ENCODE measurements around the gene OR7G3. TPM values are rescaled to one million over a fixed set of nuclear protein-coding genes. Genes with fewer than 3 reads are reported as not detected.

Gene OR7G3
- total RNA-seq, 1 experiment from 2014 or later: not detected

DNA sequence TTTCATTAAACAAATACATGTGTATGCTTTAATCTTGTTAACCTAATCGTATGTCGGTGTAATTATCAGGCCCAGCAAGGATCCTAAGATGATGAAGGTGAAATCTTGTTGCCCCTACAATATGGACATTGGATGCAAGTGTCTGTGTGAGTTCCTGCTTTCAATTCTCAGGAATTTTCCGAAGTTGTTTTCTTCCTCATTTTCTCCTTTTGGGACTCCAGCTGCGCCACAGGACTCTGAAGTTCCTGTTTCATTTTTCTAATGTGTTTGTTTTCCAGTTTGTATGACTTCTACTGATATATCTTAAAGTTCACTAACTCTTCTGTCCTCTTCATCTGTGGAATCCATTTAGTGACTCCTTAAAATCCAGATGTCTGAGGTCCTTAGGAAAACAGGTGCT, 40.1 kb upstream of the OR7G3 start:
- no peaks in the 10 kb centered on the region for H3K4me1 Mint-ChIP-seq
- peaks cover 12% of the 10 kb centered on the region for H3K9me3 Mint-ChIP-seq
- H3K36me3 Mint-ChIP-seq: peaks cover 34% of the 10 kb centered on the region
- ChIA-PET POLR2A (no interaction called here), CTCF (no interaction called here)
- H3K4me3 Mint-ChIP-seq: no peak overlapping the region
- TF ChIP-seq ZNF263 (CRISPR knock-in tag; IDR thresholded peaks at IDR 0.05; ENCODE audit: low read depth) (no peak), FOXP1 (CRISPR knock-in tag; IDR thresholded peaks at IDR 0.05; ENCODE audit: borderline replicate concordance) (no peak), ZNF138 (CRISPR knock-in tag; conservative IDR thresholded peaks at IDR 0.05) (no peak), FOXK1 (CRISPR knock-in tag; IDR thresholded peaks at IDR 0.05) (no peak), GABPB1 (CRISPR knock-in tag; IDR thresholded peaks at IDR 0.05) (no peak), HMGA2 (CRISPR knock-in tag; IDR thresholded peaks at IDR 0.05) (no peak), GRHL2 (CRISPR knock-in tag; IDR thresholded peaks at IDR 0.05; ENCODE audit: insufficient replicate concordance, severe bottlenecking) (no peak), NR3C1 (CRISPR knock-in tag; conservative IDR thresholded peaks at IDR 0.05; ENCODE audit: low read depth) (no peak), NR2C2 (CRISPR knock-in tag; IDR thresholded peaks at IDR 0.05) (no peak), NFATC4 (CRISPR knock-in tag; IDR thresholded peaks at IDR 0.05) (no peak), KAT7 (CRISPR knock-in tag; IDR thresholded peaks at IDR 0.05; ENCODE audit: borderline replicate concordance) (no peak)
- TF ChIP-seq, protein P1, sequence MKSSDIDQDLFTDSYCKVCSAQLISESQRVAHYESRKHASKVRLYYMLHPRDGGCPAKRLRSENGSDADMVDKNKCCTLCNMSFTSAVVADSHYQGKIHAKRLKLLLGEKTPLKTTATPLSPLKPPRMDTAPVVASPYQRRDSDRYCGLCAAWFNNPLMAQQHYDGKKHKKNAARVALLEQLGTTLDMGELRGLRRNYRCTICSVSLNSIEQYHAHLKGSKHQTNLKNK (CRISPR knock-in tag; IDR thresholded peaks at IDR 0.05): no peak
- TF ChIP-seq, protein P2, sequence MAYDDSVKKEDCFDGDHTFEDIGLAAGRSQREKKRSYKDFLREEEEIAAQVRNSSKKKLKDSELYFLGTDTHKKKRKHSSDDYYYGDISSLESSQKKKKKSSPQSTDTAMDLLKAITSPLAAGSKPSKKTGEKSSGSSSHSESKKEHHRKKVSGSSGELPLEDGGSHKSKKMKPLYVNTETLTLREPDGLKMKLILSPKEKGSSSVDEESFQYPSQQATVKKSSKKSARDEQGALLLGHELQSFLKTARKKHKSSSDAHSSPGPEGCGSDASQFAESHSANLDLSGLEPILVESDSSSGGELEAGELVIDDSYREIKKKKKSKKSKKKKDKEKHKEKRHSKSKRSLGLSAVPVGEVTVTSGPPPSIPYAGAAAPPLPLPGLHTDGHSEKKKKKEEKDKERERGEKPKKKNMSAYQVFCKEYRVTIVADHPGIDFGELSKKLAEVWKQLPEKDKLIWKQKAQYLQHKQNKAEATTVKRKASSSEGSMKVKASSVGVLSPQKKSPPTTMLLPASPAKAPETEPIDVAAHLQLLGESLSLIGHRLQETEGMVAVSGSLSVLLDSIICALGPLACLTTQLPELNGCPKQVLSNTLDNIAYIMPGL (CRISPR knock-in tag; IDR thresholded peaks at IDR 0.05): no peak
- TF ChIP-seq, protein P3, sequence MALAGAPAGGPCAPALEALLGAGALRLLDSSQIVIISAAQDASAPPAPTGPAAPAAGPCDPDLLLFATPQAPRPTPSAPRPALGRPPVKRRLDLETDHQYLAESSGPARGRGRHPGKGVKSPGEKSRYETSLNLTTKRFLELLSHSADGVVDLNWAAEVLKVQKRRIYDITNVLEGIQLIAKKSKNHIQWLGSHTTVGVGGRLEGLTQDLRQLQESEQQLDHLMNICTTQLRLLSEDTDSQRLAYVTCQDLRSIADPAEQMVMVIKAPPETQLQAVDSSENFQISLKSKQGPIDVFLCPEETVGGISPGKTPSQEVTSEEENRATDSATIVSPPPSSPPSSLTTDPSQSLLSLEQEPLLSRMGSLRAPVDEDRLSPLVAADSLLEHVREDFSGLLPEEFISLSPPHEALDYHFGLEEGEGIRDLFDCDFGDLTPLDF (CRISPR knock-in tag; IDR thresholded peaks at IDR 0.05): no peak
- TF ChIP-seq, protein P4, sequence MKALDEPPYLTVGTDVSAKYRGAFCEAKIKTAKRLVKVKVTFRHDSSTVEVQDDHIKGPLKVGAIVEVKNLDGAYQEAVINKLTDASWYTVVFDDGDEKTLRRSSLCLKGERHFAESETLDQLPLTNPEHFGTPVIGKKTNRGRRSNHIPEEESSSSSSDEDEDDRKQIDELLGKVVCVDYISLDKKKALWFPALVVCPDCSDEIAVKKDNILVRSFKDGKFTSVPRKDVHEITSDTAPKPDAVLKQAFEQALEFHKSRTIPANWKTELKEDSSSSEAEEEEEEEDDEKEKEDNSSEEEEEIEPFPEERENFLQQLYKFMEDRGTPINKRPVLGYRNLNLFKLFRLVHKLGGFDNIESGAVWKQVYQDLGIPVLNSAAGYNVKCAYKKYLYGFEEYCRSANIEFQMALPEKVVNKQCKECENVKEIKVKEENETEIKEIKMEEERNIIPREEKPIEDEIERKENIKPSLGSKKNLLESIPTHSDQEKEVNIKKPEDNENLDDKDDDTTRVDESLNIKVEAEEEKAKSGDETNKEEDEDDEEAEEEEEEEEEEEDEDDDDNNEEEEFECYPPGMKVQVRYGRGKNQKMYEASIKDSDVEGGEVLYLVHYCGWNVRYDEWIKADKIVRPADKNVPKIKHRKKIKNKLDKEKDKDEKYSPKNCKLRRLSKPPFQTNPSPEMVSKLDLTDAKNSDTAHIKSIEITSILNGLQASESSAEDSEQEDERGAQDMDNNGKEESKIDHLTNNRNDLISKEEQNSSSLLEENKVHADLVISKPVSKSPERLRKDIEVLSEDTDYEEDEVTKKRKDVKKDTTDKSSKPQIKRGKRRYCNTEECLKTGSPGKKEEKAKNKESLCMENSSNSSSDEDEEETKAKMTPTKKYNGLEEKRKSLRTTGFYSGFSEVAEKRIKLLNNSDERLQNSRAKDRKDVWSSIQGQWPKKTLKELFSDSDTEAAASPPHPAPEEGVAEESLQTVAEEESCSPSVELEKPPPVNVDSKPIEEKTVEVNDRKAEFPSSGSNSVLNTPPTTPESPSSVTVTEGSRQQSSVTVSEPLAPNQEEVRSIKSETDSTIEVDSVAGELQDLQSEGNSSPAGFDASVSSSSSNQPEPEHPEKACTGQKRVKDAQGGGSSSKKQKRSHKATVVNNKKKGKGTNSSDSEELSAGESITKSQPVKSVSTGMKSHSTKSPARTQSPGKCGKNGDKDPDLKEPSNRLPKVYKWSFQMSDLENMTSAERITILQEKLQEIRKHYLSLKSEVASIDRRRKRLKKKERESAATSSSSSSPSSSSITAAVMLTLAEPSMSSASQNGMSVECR (CRISPR knock-in tag; IDR thresholded peaks at IDR 0.05; ENCODE audit: borderline replicate concordance): no peak
- no peaks in the 10 kb centered on the region for H3K27me3 Mint-ChIP-seq (ENCODE audit: low read depth)
- ATAC-seq: no peak
- no peak overlapping the region for H3K27ac Mint-ChIP-seq
- no peak for DNase-seq (ENCODE audit: low spot score)

DNA sequence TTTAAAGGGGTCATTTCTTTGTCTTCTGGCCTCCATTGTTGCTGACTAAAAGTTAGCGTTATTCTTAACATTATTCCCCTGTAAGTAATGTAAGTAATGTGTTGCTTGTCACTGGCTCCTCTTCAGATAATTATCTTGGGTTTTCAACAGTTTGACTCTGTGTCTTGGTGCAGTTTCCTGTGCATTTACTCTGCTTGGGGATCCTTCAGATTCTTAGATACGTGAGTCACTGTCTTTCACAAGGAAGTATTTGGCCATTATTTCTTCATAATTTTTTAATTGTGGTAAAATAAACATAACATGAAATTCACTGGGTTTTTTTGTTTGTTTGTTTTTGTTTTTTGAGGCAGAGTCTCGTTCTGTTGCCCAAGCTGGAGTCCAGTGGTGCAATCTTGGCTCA, 38.5 kb upstream of the OR7G3 start:
- no peaks in the 10 kb centered on the region for H3K4me1 Mint-ChIP-seq
- ChIA-PET POLR2A (no interaction called here), CTCF (no interaction called here)
- ATAC-seq (no peak), DNase-seq (ENCODE audit: low spot score) (no peak)
- peaks cover 49% of the 10 kb centered on the region for H3K36me3 Mint-ChIP-seq
- no peaks in the 10 kb centered on the region for H3K27me3 Mint-ChIP-seq (ENCODE audit: low read depth)
- no peak overlapping the region for H3K4me3 Mint-ChIP-seq
- H3K9me3 Mint-ChIP-seq: peaks cover 3% of the 10 kb centered on the region; the same call in 1 of the 2 replicates
- no peak overlapping the region for H3K27ac Mint-ChIP-seq
- TF ChIP-seq, protein P5, sequence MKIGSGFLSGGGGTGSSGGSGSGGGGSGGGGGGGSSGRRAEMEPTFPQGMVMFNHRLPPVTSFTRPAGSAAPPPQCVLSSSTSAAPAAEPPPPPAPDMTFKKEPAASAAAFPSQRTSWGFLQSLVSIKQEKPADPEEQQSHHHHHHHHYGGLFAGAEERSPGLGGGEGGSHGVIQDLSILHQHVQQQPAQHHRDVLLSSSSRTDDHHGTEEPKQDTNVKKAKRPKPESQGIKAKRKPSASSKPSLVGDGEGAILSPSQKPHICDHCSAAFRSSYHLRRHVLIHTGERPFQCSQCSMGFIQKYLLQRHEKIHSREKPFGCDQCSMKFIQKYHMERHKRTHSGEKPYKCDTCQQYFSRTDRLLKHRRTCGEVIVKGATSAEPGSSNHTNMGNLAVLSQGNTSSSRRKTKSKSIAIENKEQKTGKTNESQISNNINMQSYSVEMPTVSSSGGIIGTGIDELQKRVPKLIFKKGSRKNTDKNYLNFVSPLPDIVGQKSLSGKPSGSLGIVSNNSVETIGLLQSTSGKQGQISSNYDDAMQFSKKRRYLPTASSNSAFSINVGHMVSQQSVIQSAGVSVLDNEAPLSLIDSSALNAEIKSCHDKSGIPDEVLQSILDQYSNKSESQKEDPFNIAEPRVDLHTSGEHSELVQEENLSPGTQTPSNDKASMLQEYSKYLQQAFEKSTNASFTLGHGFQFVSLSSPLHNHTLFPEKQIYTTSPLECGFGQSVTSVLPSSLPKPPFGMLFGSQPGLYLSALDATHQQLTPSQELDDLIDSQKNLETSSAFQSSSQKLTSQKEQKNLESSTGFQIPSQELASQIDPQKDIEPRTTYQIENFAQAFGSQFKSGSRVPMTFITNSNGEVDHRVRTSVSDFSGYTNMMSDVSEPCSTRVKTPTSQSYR (CRISPR knock-in tag; IDR thresholded peaks at IDR 0.05): no peak
- TF ChIP-seq GRHL2 (CRISPR knock-in tag; IDR thresholded peaks at IDR 0.05; ENCODE audit: insufficient replicate concordance, severe bottlenecking) (no peak), ZNF138 (CRISPR knock-in tag; conservative IDR thresholded peaks at IDR 0.05) (no peak)
- TF ChIP-seq, protein P6, sequence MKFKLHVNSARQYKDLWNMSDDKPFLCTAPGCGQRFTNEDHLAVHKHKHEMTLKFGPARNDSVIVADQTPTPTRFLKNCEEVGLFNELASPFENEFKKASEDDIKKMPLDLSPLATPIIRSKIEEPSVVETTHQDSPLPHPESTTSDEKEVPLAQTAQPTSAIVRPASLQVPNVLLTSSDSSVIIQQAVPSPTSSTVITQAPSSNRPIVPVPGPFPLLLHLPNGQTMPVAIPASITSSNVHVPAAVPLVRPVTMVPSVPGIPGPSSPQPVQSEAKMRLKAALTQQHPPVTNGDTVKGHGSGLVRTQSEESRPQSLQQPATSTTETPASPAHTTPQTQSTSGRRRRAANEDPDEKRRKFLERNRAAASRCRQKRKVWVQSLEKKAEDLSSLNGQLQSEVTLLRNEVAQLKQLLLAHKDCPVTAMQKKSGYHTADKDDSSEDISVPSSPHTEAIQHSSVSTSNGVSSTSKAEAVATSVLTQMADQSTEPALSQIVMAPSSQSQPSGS (CRISPR knock-in tag; IDR thresholded peaks at IDR 0.05; ENCODE audit: borderline replicate concordance, low read depth): no peak
- TF ChIP-seq, protein P2 (CRISPR knock-in tag; IDR thresholded peaks at IDR 0.05): no peak

Data from WTC11 (cell line).